Measurements from ENCODE around the gene PRRG4. TPM values are rescaled to one million over a fixed set of nuclear protein-coding genes. Genes with fewer than 3 reads are reported as not detected.
"Not testable (repeated sequence)": the region's sequence is repeated elsewhere in the genome, so short reads cannot be mapped to it uniquely, and the experiment has no call there.

PRRG4 gene
- polyA plus RNA-seq (2013, experiment 1 of 2): 0.37 TPM
- 0.48 TPM for polyA plus RNA-seq (2013, experiment 2 of 2)

- no peak for DNase-seq
- Histone ChIP-seq H3K4me3 (ENCODE audit: insufficient read depth in 1 of 2, low read depth in 1 of 2, low read length in 2 of 2) (peak within 1 kb of the TSS; percentile 78 to 86), H3K4ac (ENCODE audit: low read depth in 1 of 2, low read length in 2 of 2) (peak within 1 kb of the TSS in 1 of 2 experiments; percentile 61), H3K36me3 (ENCODE audit: control insufficient read depth in 1 of 2, insufficient read depth in 2 of 2, low read depth in 1 of 2, low read length in 2 of 2) (no peaks in the 10 kb centered on the region), H3K9me3 (ENCODE audit: control insufficient read depth, low read length) (no peaks in the 10 kb centered on the region), H3K18ac (ENCODE audit: low read depth in 1 of 2, low read length in 2 of 2) (peak within 1 kb of the TSS; percentile 70 to 71), H3K27me3 (ENCODE audit: control insufficient read depth in 1 of 2, insufficient read depth in 1 of 2, low read length in 2 of 2) (peaks cover 0 to 6% of the 10 kb centered on the region in 2 experiments), H2BK12ac (ENCODE audit: low read length in 2 of 2) (no peak within 1 kb of the TSS), H3K4me1 (ENCODE audit: control insufficient read depth, insufficient read depth, low read depth, low read length) (peaks cover 9% of the 10 kb centered on the region), H2BK15ac (ENCODE audit: low read depth, poor library complexity, severe bottlenecking) (peak within 1 kb of the TSS; percentile 52), H3K14ac (ENCODE audit: low read length in 2 of 2) (peak within 1 kb of the TSS in 1 of 2 experiments; percentile 81), H2BK120ac (ENCODE audit: low read depth, low read length) (no peak within 1 kb of the TSS), H2AK5ac (ENCODE audit: low read length, severe bottlenecking) (no peak within 1 kb of the TSS), H3K79me1 (replicated peaks; ENCODE audit: low read length, poor library complexity, severe bottlenecking) (no peaks in the 10 kb centered on the region), H3K23ac (ENCODE audit: low read length in 2 of 2) (peak within 1 kb of the TSS in 1 of 2 experiments; percentile 52), H2BK5ac (ENCODE audit: low read depth, low read length, poor library complexity, severe bottlenecking) (peak within 1 kb of the TSS; percentile 89), H2AFZ (ENCODE audit: low read depth, low read length) (peak within 1 kb of the TSS; percentile 81), H4K91ac (ENCODE audit: low read length) (peak within 1 kb of the TSS; percentile 66), H3K9ac (ENCODE audit: low read length) (peak within 1 kb of the TSS; percentile 88), H4K8ac (ENCODE audit: low read length) (peak within 1 kb of the TSS; percentile 88), H3K4me2 (ENCODE audit: low read length, poor library complexity, severe bottlenecking) (peak within 1 kb of the TSS; percentile 98), H3K27ac (ENCODE audit: low read length, poor library complexity, severe bottlenecking) (peak within 1 kb of the TSS; percentile 40)
- 3% methylated on average over 71 of the region's 85 CpGs for WGBS
Observed at GRCh38 chr11:32829680-32830412, at the start of gene PRRG4. Gene PRRG4 (plus strand): TSS chr11:32829927. CDS start chr11:32830530, 603 bp downstream.

GRCh38 chr11:32780839-32781238 is 48.9 kb upstream of the PRRG4 start:
- H2BK5ac ChIP-seq (ENCODE audit: low read depth, low read length, poor library complexity, severe bottlenecking); H3K14ac ChIP-seq (ENCODE audit: low read length in 2 of 2); H3K4me2 ChIP-seq (ENCODE audit: low read length, poor library complexity, severe bottlenecking); DNase-seq; H3K4ac ChIP-seq (ENCODE audit: low read depth in 1 of 2, low read length in 2 of 2); H3K4me3 ChIP-seq (ENCODE audit: insufficient read depth in 1 of 2, low read depth in 1 of 2, low read length in 2 of 2); H4K8ac ChIP-seq (ENCODE audit: low read length); H3K4me1 ChIP-seq (ENCODE audit: control insufficient read depth, insufficient read depth, low read depth, low read length); H2BK15ac ChIP-seq (ENCODE audit: low read depth, poor library complexity, severe bottlenecking); H2AK5ac ChIP-seq (ENCODE audit: low read length, severe bottlenecking); H3K23ac ChIP-seq (ENCODE audit: low read length in 2 of 2); H3K18ac ChIP-seq (ENCODE audit: low read depth in 1 of 2, low read length in 2 of 2); H3K79me1 ChIP-seq (replicated peaks; ENCODE audit: low read length, poor library complexity, severe bottlenecking); H3K27ac ChIP-seq (ENCODE audit: low read length, poor library complexity, severe bottlenecking); H3K27me3 ChIP-seq (ENCODE audit: control insufficient read depth in 1 of 2, insufficient read depth in 1 of 2, low read length in 2 of 2); H4K91ac ChIP-seq (ENCODE audit: low read length); H2AFZ ChIP-seq (ENCODE audit: low read depth, low read length); H3K36me3 ChIP-seq (ENCODE audit: control insufficient read depth in 1 of 2, insufficient read depth in 2 of 2, low read depth in 1 of 2, low read length in 2 of 2); H3K9ac ChIP-seq (ENCODE audit: low read length); H3K9me3 ChIP-seq (ENCODE audit: control insufficient read depth, low read length); H2BK120ac ChIP-seq (ENCODE audit: low read depth, low read length); H2BK12ac ChIP-seq (ENCODE audit: low read length in 2 of 2): not testable (repeated sequence)
- WGBS: 75% methylated on average over 2 of the region's 2 CpGs

GRCh38 chr11:32781721-32782120 is 48.0 kb upstream of the PRRG4 start:
- no peak overlapping the region for H3K4me3 ChIP-seq (ENCODE audit: insufficient read depth in 1 of 2, low read depth in 1 of 2, low read length in 2 of 2)
- no peak overlapping the region for H2BK12ac ChIP-seq (ENCODE audit: low read length in 2 of 2)
- no peak overlapping the region for H2BK5ac ChIP-seq (ENCODE audit: low read depth, low read length, poor library complexity, severe bottlenecking)
- H3K4me2 ChIP-seq (ENCODE audit: low read length, poor library complexity, severe bottlenecking): no peak overlapping the region
- no peaks in the 10 kb centered on the region for H3K36me3 ChIP-seq (ENCODE audit: control insufficient read depth in 1 of 2, insufficient read depth in 2 of 2, low read depth in 1 of 2, low read length in 2 of 2)
- H4K8ac ChIP-seq (ENCODE audit: low read length): no peak overlapping the region
- no peak overlapping the region for H3K18ac ChIP-seq (ENCODE audit: low read depth in 1 of 2, low read length in 2 of 2)
- no peak for DNase-seq
- H3K4me1 ChIP-seq (ENCODE audit: control insufficient read depth, insufficient read depth, low read depth, low read length): no peaks in the 10 kb centered on the region
- H3K27ac ChIP-seq (ENCODE audit: low read length, poor library complexity, severe bottlenecking): no peak overlapping the region
- H2AK5ac ChIP-seq (ENCODE audit: low read length, severe bottlenecking): no peak overlapping the region
- 77% methylated on average over 5 of the region's 5 CpGs for WGBS
- no peak overlapping the region for H4K91ac ChIP-seq (ENCODE audit: low read length)
- no peak overlapping the region for H2BK15ac ChIP-seq (ENCODE audit: low read depth, poor library complexity, severe bottlenecking)
- no peaks in the 10 kb centered on the region for H3K9me3 ChIP-seq (ENCODE audit: control insufficient read depth, low read length)
- H3K23ac ChIP-seq (ENCODE audit: low read length in 2 of 2): no peak overlapping the region
- H3K9ac ChIP-seq (ENCODE audit: low read length): no peak overlapping the region
- H3K27me3 ChIP-seq (ENCODE audit: control insufficient read depth in 1 of 2, insufficient read depth in 1 of 2, low read length in 2 of 2): peaks cover 2 to 4% of the 10 kb centered on the region in 2 experiments
- peak overlapping the region in 1 of 2 experiments; percentile 48 for H3K14ac ChIP-seq (ENCODE audit: low read length in 2 of 2)
- H3K79me1 ChIP-seq (replicated peaks; ENCODE audit: low read length, poor library complexity, severe bottlenecking): no peaks in the 10 kb centered on the region
- no peak overlapping the region for H2AFZ ChIP-seq (ENCODE audit: low read depth, low read length)
- H2BK120ac ChIP-seq (ENCODE audit: low read depth, low read length): no peak overlapping the region
- no peak overlapping the region for H3K4ac ChIP-seq (ENCODE audit: low read depth in 1 of 2, low read length in 2 of 2)

- Histone ChIP-seq H3K4me3 (ENCODE audit: insufficient read depth in 1 of 2, low read depth in 1 of 2, low read length in 2 of 2) (no peak overlapping the region), H3K9me3 (ENCODE audit: control insufficient read depth, low read length) (no peaks in the 10 kb centered on the region), H3K4me1 (ENCODE audit: control insufficient read depth, insufficient read depth, low read depth, low read length) (no peaks in the 10 kb centered on the region), H4K8ac (ENCODE audit: low read length) (no peak overlapping the region), H4K91ac (ENCODE audit: low read length) (no peak overlapping the region), H3K27me3 (ENCODE audit: control insufficient read depth in 1 of 2, insufficient read depth in 1 of 2, low read length in 2 of 2) (peaks cover 2 to 4% of the 10 kb centered on the region in 2 experiments), H3K79me1 (replicated peaks; ENCODE audit: low read length, poor library complexity, severe bottlenecking) (no peaks in the 10 kb centered on the region), H2AK5ac (ENCODE audit: low read length, severe bottlenecking) (no peak overlapping the region), H2BK15ac (ENCODE audit: low read depth, poor library complexity, severe bottlenecking) (no peak overlapping the region), H3K4ac (ENCODE audit: low read depth in 1 of 2, low read length in 2 of 2) (no peak overlapping the region), H3K27ac (ENCODE audit: low read length, poor library complexity, severe bottlenecking) (no peak overlapping the region), H3K23ac (ENCODE audit: low read length in 2 of 2) (no peak overlapping the region), H2BK120ac (ENCODE audit: low read depth, low read length) (no peak overlapping the region), H2AFZ (ENCODE audit: low read depth, low read length) (no peak overlapping the region), H3K9ac (ENCODE audit: low read length) (no peak overlapping the region), H3K18ac (ENCODE audit: low read depth in 1 of 2, low read length in 2 of 2) (no peak overlapping the region), H2BK5ac (ENCODE audit: low read depth, low read length, poor library complexity, severe bottlenecking) (no peak overlapping the region), H2BK12ac (ENCODE audit: low read length in 2 of 2) (no peak overlapping the region), H3K36me3 (ENCODE audit: control insufficient read depth in 1 of 2, insufficient read depth in 2 of 2, low read depth in 1 of 2, low read length in 2 of 2) (no peaks in the 10 kb centered on the region), H3K4me2 (ENCODE audit: low read length, poor library complexity, severe bottlenecking) (no peak overlapping the region), H3K14ac (ENCODE audit: low read length in 2 of 2) (no peak overlapping the region)
- WGBS: 84% methylated on average over 3 of the region's 3 CpGs
- no peak for DNase-seq
Observed at GRCh38 chr11:32785262-32785661, 44.5 kb upstream of the PRRG4 start.
